H1 (cell line): ENCODE data around the gene TIMM10B.

Experiments
- GTF2F1 ChIP-seq: IDR thresholded peaks from 2 replicates; pipeline ENCODE4 v1.6.1; 2012; ENCODE audit warnings: low read depth, low read length, improper control_type of control experiment, borderline replicate concordance
- TF ChIP-seq, protein P1 (sequence below), 3 experiments: IDR thresholded peaks; 1 replicate in 2 of 3; 2 replicates in 1 of 3; pipeline versions ENCODE4 v1.5.1 to v1.6.1; 2011; ENCODE audit warnings: low read length in 3 of 3, mild to moderate bottlenecking in 3 of 3, inconsistent platforms in 2 of 3, low read depth in 1 of 3, moderate library complexity in 1 of 3; ENCODE audit not compliant: insufficient read depth in 1 of 3; ENCODE audit errors: control extremely low read depth in 1 of 3

DNA sequence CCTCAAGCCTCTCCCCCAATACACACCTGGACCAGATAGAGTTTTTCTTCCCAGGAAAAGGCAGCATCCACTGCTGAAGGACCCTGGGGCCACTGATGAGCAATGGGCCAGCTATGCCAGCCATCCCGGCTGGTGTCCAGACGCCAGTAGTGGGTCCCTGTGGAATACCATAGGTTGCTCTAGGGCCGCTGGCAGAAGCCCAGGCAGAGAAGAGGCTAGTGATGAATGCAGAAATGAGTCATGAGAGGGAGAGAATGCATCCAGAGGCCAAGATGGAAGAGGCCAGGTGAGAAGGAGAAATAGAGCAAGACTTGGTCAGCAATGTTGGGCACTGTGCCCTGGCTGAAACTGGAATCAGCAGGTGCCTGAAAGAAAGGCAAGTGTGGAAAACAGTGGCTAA, 49.4 kb upstream of the TIMM10B start:
- TF ChIP-seq, protein P1, sequence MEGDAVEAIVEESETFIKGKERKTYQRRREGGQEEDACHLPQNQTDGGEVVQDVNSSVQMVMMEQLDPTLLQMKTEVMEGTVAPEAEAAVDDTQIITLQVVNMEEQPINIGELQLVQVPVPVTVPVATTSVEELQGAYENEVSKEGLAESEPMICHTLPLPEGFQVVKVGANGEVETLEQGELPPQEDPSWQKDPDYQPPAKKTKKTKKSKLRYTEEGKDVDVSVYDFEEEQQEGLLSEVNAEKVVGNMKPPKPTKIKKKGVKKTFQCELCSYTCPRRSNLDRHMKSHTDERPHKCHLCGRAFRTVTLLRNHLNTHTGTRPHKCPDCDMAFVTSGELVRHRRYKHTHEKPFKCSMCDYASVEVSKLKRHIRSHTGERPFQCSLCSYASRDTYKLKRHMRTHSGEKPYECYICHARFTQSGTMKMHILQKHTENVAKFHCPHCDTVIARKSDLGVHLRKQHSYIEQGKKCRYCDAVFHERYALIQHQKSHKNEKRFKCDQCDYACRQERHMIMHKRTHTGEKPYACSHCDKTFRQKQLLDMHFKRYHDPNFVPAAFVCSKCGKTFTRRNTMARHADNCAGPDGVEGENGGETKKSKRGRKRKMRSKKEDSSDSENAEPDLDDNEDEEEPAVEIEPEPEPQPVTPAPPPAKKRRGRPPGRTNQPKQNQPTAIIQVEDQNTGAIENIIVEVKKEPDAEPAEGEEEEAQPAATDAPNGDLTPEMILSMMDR (IDR thresholded peaks at IDR 0.05; ENCODE audit: control extremely low read depth in 1 of 3, insufficient read depth in 1 of 3, low read depth in 1 of 3, low read length in 3 of 3) = no peak
- no peak for TF ChIP-seq GTF2F1
